NT2/D1 (cell line): ENCODE results near the gene ST6GALNAC3.
"Not testable (repeated sequence)": the region's sequence is repeated elsewhere in the genome, so short reads cannot be mapped to it uniquely, and the experiment has no call there.

Experiments
- DNase-seq: peaks from one replicate; pipeline ENCODE4 v3.0.0-alpha.2; 2011; ENCODE audit warnings: low read depth, low spot score
- H3K27me3 ChIP-seq: 2 replicates; pipeline ENCODE4 v1.6.0; 2011; ENCODE audit warnings: mild to moderate bottlenecking; ENCODE audit not compliant: insufficient read length, insufficient read depth
- H3K36me3 ChIP-seq: 2 replicates; pipeline ENCODE4 v1.6.1; 2011; ENCODE audit warnings: mild to moderate bottlenecking, low read length, mixed read lengths; ENCODE audit not compliant: insufficient read depth, insufficient read length
- H3K4me1 ChIP-seq: 2 replicates; pipeline ENCODE4 v1.5.1; 2011; ENCODE audit not compliant: insufficient read depth, insufficient read length
- H3K4me3 ChIP-seq: 2 replicates; pipeline ENCODE4 v1.5.1; 2011; ENCODE audit warnings: low read depth; ENCODE audit not compliant: insufficient read length
- H3K9ac ChIP-seq: 2 replicates; pipeline ENCODE4 v1.6.0; 2011; ENCODE audit warnings: low read depth; ENCODE audit not compliant: insufficient read length
- H3K9me3 ChIP-seq: 2 replicates; pipeline ENCODE4 v1.5.1; 2011; ENCODE audit warnings: mild to moderate bottlenecking, low read length; ENCODE audit not compliant: insufficient read depth
- SUZ12 ChIP-seq: IDR thresholded peaks from 2 replicates; pipeline ENCODE4 v1.6.1; 2011; ENCODE audit not compliant: insufficient read length, insufficient read depth; ENCODE audit errors: extremely low read depth
- YY1 ChIP-seq: IDR thresholded peaks from 2 replicates; pipeline ENCODE4 v1.6.1; 2011; ENCODE audit not compliant: insufficient read length, insufficient read depth
- ZNF274 ChIP-seq: IDR thresholded peaks from 2 replicates; pipeline ENCODE4 v1.6.1; 2011; ENCODE audit warnings: mild to moderate bottlenecking, low read depth, low read length

Gene ST6GALNAC3

DNA sequence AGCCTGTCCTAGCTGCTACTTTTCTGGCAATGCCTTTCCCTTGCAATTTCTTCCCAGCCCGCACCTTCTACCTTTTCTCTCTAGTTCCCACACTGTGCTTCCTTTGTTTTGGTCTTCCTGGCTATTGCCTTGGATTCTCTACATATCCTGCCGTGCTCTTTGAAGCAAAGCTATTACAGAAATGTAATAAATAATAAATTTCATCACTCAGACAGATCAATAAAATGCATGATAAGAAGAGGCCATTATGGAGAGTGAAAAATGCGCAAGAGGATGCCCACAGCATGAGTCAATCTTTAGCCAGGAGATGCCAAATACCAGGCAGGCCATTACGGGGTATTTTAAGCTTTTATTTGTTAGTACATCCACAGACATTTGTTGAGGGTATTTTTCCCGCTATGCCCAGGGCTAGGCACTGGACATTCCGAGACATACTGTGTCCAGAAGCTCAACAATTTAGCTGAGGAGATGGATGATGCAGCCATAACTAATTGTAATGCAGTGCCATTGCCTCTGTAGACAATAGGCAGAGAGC is 163.6 kb downstream of the ST6GALNAC3 start:
- Histone ChIP-seq H3K36me3 (no peaks in the 10 kb centered on the region), H3K4me3 (no peak overlapping the region), H3K9me3 (0 out of 2 replicates have a peak, but pooled peaks cover 13% of the 10 kb centered on the region), H3K9ac (no peak overlapping the region), H3K4me1 (peaks cover 5% of the 10 kb centered on the region), H3K27me3 (no peaks in the 10 kb centered on the region)
- DNase-seq = no peak
- no peak for TF ChIP-seq ZNF274

DNA sequence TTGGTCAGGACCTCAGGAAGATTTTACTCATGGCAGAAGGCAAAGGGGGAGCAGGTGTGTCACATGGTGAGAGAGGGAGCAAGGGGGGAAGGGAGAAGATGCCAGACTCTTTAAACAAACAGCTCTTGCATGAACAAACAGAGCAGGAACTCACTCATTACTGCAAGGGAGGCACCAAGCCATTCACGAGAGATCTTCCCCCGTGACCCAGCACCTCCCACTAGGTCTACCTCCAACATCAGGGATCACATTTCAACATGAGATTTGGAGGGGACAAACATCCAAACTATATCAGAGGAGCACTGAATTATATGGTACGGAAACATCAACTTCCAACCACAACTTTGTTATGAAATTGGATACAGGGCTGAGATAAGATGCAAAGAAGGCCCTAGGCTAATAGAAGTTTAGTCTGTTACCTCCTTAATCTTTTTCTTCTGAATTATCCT is 164.9 kb downstream of the ST6GALNAC3 start:
- peaks cover 14% of the 10 kb centered on the region; the same call in 1 of the 2 replicates for H3K9me3 ChIP-seq
- no peaks in the 10 kb centered on the region for H3K27me3 ChIP-seq
- TF ChIP-seq YY1 = no peak
- TF ChIP-seq ZNF274 = no peak
- no peak for TF ChIP-seq SUZ12
- no peaks in the 10 kb centered on the region for H3K36me3 ChIP-seq
- no peak for DNase-seq
- no peak overlapping the region for H3K9ac ChIP-seq
- no peak overlapping the region for H3K4me3 ChIP-seq
- peaks cover 3% of the 10 kb centered on the region for H3K4me1 ChIP-seq

GRCh38 chr1:76240316-76240715 is 165.8 kb downstream of the ST6GALNAC3 start:
- no peak for DNase-seq
- H3K9me3 ChIP-seq = peaks cover 14% of the 10 kb centered on the region; the same call in 1 of the 2 replicates
- H3K9ac ChIP-seq = no peak overlapping the region
- H3K27me3 ChIP-seq = no peaks in the 10 kb centered on the region
- peaks cover 3% of the 10 kb centered on the region for H3K4me1 ChIP-seq
- H3K4me3 ChIP-seq = no peak overlapping the region
- H3K36me3 ChIP-seq = no peaks in the 10 kb centered on the region
- TF ChIP-seq SUZ12 = no peak
- TF ChIP-seq ZNF274 = no peak
- no peak for TF ChIP-seq YY1

DNA sequence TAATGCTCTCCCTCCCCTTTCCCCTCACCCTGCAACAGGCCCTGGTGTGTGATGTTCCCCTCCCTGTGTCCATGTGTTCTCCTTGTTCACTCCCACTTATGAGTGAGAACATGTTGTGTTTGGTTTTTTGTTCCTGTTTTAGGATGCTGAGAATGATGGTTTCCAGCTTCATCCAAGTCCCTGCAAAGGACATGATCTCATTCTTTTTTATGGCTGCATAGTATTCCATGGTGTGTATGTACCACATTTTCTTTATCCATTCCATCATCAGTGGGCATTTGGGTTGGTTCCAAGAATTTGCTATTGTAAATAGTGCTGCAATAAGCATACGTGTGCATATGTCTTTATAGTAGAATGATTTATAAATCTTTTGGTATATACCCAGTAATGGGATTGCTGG is 168.0 kb downstream of the ST6GALNAC3 start:
- DNase-seq, H3K9ac ChIP-seq, H3K4me1 ChIP-seq, H3K9me3 ChIP-seq, H3K4me3 ChIP-seq, H3K27me3 ChIP-seq, H3K36me3 ChIP-seq: not testable (repeated sequence)

- H3K27me3 ChIP-seq = no peaks in the 10 kb centered on the region
- DNase-seq = peak; percentile 50
- no peaks in the 10 kb centered on the region for H3K36me3 ChIP-seq
- H3K9me3 ChIP-seq = peaks cover 10% of the 10 kb centered on the region; the same call in 1 of the 2 replicates
- peaks cover 6% of the 10 kb centered on the region for H3K4me1 ChIP-seq
- no peak for TF ChIP-seq SUZ12
- peak; percentile 36 for TF ChIP-seq YY1
- H3K9ac ChIP-seq = peak overlapping the region; percentile 12
- H3K4me3 ChIP-seq = no peak overlapping the region
These were observed 172.8 kb downstream of the ST6GALNAC3 start for GRCh38 chr1:76247261-76247852.

- DNase-seq = peak; percentile 70
- no peak overlapping the region for H3K4me3 ChIP-seq
- peaks cover 6% of the 10 kb centered on the region for H3K4me1 ChIP-seq
- H3K9ac ChIP-seq = no peak overlapping the region
- no peaks in the 10 kb centered on the region for H3K27me3 ChIP-seq
- TF ChIP-seq YY1 (no peak), ZNF274 (no peak), SUZ12 (no peak)
- H3K9me3 ChIP-seq = no peaks in the 10 kb centered on the region
- no peaks in the 10 kb centered on the region for H3K36me3 ChIP-seq
These were observed 175.7 kb downstream of the ST6GALNAC3 start for GRCh38 chr1:76250271-76250670.

DNA sequence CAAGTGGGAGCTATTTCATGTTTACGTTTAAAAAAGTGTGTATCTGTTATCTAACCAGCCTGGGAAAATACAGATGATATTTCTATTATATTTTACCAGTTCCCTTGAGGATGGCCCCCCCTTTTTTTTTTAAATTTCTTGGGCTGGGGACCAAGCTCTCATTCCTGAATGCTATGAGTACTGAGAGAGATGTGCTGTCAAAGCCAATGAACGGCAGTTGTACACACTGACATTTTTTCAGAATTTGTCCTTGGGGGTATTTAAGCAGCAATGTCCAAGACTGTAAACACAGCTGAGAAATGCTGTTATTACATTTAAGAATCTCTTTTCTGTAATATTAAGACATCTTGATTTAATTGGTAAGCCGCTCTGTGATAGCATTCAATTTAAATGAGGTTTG is 177.9 kb downstream of the ST6GALNAC3 start:
- Histone ChIP-seq H3K36me3 (no peaks in the 10 kb centered on the region), H3K9me3 (no peaks in the 10 kb centered on the region), H3K27me3 (no peaks in the 10 kb centered on the region), H3K4me3 (no peak overlapping the region), H3K4me1 (peaks cover 2% of the 10 kb centered on the region), H3K9ac (no peak overlapping the region)
- DNase-seq = no peak
- TF ChIP-seq SUZ12 = no peak
- TF ChIP-seq ZNF274 = no peak
- no peak for TF ChIP-seq YY1
